Renal cortex interstitium (tissue), 11 donors: Measurements from ENCODE around the gene SLC26A8. TPM values are rescaled to one million over a fixed set of nuclear protein-coding genes. Genes with fewer than 3 reads are reported as not detected.
"Not testable (repeated sequence)": the region's sequence is repeated elsewhere in the genome, so short reads cannot be mapped to it uniquely, and the experiment has no call there.

Experiments
- DNase-seq, 11 donors: peaks; one replicate each; pipeline ENCODE4 v3.0.0-alpha.2; 2013; ENCODE audit warnings: low read depth in 9 of 11, low spot score in 4 of 11; ENCODE audit errors: extremely low read depth in 1 of 11
- polyA plus RNA-seq, 3 donors: library from polyadenylated mRNA; unstranded; fragments of 120-200 nt; gene quantifications; one replicate each; pipeline ENCODE4 v1.2.1, GENCODE V29; 2013; ENCODE audit not compliant: insufficient read length in 3 of 3

The SLC26A8 gene
- polyA plus RNA-seq, 3 donors: 0.23 to 0.44 (median 0.27) TPM

DNA sequence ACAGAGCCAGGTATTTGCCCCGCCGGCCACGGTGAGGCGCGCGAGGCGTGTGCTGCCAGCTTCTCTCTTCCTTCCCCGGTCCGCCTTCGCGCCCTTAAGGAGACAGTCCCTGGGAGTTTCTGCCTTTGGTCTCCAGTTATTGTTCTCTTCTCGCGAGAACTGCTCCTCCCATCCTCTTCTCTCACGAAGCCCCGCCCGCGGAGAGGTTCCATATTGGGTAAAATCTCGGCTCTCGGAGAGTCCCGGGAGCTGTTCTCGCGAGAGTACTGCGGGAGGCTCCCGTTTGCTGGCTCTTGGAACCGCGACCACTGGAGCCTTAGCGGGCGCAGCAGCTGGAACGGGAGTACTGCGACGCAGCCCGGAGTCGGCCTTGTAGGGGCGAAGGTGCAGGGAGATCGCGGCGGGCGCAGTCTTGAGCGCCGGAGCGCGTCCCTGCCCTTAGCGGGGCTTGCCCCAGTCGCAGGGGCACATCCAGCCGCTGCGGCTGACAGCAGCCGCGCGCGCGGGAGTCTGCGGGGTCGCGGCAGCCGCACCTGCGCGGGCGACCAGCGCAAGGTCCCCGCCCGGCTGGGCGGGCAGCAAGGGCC, 3.2 kb upstream of the SLC26A8 start, which contains the start of gene MAPK14:
MAPK14 (plus strand) TSS at position 308 of the 587 bp plus-strand sequence. CDS start 350 bp downstream, outside the sequence.
- peak; percentile 100 for DNase-seq

DNA sequence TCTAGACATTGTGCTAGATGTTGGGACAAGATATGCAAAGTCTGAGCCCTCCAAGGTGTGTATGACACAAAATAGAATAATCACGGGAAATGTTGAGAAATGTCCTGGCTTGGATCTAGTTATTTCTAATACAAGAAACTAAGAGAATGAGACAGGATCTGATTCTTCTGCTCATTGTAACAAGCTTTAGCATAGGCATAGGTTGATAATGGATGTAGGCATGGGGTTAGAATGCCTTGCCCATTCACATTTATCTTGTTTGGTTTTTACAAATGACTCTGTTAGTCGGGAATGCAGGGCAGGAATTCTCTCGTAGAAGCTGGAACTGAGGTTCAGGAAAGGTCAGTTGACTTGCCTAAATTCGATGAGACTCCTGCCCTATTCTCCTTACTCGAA, 1.5 kb upstream of the SLC26A8 start:
- DNase-seq: no peak

DNA sequence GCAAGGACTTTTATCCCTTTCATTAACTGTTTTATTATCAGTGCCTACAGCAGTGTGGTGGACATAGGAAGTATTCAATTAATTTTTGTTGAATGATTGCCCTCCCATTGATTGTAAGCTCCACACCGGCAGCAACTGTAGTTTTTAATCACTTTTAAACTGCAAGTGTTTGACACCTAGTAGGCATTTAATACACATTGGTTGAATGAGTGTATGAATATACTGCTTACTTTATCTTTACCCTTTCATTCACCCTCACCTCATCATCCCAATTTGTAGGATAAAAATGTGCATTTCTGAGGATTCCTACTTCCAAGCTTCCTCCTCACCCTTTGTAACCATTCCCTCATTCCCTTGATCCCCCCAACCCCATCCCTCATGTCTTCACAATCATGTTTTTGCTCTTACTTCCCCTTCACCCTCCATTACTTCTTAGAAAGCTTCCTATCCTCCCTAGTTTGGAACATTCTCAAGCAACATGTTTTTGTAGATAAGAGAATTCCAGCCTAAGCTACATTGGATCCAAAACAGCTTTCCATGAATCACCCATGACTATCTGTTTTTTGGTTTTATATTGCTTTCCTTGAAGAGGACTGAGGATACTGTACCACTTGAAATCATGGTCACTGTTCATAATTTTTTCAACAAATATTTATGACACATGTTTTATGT, 955 bp upstream of the SLC26A8 start:
- no peak for DNase-seq

DNA sequence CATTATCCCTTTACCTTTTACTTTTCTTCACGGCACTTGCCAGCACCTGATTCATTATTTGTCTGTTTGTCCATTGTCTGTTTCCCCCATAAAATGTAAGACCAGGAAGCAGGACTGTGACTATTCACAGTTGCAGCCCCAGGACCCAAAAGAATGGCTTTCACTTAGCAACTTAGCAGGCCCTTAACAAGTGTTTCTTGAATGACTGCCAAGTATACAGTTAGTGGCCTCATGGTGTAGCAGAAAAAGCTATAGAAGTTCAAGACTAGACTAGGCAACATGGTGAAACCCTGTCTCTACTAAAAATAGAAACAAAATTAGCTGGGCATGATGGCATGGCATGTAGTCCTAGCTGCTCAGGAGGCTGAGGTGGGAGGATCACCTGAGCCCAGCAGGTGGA, 4.3 kb downstream of the SLC26A8 start:
- no peak for DNase-seq

DNA sequence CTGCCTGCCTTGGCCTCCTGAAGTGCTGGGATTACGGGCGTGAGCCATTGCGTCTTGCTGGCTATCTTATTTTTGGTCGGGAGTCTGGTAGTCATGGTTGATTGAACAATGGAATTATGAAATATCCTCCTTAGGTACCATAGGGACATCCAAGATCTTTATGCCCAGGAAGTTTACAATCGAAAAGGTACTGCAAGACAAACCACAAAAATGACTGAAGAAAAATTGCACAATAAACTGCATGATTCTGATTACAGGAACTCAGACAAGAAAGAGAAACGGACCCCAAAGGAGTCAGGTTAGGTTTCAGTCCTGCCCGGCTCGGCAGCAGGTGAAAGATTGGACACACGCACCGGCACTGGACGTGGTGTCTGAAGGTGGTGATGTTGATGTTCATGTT, 5.3 kb downstream of the SLC26A8 start:
- DNase-seq: no peak

DNA sequence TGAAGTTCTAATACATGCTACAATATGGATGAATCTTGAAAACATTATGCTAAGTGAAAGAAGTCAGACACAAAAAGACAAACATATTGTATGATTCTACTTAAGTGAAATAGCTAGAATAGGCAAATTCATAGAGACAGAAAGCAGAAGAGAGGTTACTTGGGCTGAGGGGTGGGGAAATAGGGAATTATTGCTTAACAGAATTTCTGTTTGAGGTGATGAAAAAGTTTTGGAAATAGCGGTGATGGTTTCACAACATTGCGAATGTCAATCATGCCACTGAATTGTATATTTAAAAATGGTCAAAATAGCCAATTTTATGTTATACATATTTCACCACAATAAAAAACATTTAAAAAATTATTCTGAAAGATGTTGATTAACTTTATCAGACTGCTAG, 6.1 kb downstream of the SLC26A8 start:
- DNase-seq: no peak

DNA sequence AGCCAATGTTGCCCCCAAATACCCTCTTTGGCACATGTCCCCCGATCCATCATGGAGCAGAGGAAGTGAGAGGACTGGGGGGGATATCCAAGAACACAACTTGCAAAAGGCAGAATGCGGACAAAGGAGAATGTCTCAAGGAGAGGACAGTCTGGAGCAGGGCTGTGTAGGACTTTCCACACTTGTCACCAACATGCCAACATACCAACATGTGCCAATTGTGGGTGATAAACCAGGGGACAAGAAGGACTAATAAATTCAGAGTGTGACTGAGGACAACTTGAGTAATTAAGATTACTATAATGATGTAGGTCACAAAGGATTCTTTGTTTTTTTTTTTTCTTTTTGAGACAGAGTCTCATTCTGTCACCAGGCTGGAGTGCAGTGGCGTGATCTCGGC, 8.8 kb downstream of the SLC26A8 start:
- no peak for DNase-seq

DNA sequence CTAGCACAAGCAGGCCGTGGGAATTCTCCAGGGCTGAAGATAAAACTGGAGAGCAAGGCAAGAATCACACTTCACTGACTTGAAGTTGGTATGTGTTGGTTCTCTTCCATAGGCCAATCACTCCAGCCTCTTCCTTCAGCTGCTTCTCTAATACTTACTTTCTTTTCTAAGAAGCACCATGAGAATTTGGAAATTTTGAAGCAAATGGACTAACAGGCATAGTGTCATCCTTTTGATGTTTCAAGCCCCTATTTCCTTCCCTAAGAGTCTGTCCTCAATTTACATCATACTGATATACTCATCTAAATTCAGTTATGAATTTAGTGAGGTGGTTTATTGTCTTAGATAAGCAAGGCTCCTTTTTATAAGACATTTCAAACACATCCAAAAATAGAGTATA, 24.0 kb downstream of the SLC26A8 start:
- DNase-seq: no peak

DNA sequence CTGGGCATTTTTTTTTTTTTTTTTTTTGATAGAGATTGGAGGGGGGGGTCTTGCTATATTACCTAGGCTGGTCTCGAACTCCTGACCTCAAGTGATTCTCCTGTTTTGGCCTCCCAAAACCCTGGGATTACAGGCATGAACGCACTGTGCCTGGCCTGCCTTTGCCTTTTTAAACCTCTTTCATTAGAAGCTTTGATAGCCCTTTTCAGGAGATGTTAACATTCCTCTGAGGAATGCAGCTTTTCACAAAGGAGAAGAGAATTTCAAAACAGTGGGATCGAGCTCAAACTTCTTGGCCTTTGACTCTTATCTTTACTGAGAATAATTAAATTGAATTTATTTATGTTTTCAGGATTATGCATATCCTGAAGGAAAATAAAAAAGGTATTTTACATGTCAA, 31.3 kb downstream of the SLC26A8 start:
- DNase-seq: no peak

DNA sequence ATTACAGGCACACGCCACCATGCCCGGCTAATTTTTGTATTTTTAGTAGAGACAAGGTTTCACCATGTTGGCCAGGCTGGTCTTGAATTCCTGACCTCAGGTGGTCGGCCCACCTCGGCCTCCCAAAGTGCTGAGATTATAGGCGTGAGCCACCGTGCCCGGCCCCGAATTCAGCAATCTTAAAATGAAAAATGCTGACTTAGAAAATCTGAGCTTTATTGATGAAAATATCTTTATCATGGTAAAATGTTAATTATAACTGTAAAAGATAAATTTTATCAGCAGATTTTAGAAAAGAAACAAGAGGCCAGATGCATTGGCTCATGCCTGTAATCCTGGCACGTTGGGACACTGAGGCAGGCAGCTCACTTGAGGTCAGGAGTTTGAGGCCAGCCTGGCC, 36.4 kb downstream of the SLC26A8 start:
- not testable (repeated sequence) for DNase-seq

DNA sequence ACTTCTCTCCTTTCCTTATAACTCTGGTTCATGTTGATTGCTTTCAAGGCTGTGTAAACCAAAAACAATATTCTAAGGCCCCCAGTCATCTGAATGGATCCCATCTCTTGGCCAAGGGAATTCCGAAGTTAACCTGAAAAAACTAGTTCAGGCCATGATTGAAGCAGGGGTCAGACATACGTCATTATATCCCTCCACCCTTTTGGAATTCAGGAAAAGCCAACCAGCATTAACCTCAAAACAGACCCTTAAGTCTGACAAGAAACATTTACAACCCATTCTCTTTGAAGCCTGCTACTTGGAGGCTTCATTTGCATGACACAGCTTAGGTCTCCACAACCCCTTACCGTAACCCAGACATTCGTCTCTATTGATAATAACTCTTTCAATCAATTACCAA, 39.7 kb downstream of the SLC26A8 start:
- no peak for DNase-seq

DNA sequence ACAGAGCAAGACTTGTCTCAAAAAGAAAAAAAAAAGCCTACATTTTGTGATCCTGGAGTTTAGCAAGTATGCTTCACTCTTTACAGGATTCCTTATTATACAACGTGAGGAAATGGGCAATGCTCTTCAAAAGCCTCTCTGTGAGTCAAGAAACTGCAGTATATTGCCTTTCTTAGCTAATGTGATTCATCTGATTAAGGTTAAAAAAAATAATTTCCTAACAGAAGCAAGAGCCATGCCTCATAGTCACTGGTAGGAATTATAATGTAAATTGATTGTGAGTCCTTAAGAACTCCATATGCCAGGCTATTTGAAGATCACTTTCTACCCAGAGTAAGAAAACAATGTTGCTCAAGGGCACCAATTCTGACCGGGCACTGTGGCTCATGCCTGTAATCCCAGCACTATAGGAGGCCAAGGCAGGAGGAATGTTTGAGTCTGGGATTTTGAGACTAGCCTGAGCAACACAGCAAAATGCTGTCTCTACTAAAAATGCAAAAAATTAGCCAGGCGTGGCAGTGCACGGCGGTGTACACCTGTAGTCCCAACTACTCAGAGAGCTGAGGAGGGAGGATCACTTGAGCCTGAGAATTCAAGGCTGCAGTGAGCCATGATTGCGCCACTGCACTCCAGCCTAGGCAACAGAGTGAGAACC, 43.3 kb downstream of the SLC26A8 start:
- no peak for DNase-seq

DNA sequence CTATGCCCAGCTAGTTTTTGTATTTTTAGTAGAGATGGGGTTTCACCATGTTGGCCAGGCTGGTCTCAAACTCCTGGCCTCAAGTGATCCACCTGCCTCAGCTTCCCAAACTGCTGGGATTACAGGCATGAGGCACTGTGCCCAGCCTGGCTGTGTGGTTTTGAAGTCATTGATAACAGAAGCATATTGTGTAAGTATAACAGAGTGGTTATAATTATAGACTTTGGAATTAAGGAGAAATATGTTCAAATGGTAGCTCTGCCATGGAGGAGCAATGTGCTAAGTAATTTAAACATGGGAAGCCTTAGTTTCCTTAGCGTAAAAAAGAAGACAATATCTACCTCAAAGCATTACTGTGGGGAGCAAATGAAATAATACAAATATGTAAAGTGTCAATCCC, 44.3 kb downstream of the SLC26A8 start:
- not testable (repeated sequence) for DNase-seq

DNA sequence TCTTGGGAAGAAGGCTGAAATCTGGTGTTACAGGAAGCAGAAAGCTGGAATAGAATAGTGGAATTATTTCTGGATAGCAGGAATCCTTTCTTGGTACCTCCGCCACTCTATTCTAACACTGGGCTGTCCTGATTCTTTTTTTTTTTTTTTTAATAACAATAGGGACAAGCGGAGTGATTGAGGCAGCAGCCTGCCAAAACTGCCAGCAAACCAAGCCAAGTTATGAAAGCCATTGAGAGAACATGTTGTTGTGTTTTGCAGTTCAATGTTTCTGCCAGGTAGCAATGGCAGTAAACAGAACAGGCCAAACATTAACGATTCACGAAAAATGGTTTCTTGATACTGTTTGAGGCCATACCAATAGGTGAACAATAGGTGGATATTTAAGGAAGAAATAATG, 47.1 kb downstream of the SLC26A8 start:
- DNase-seq: no peak

DNA sequence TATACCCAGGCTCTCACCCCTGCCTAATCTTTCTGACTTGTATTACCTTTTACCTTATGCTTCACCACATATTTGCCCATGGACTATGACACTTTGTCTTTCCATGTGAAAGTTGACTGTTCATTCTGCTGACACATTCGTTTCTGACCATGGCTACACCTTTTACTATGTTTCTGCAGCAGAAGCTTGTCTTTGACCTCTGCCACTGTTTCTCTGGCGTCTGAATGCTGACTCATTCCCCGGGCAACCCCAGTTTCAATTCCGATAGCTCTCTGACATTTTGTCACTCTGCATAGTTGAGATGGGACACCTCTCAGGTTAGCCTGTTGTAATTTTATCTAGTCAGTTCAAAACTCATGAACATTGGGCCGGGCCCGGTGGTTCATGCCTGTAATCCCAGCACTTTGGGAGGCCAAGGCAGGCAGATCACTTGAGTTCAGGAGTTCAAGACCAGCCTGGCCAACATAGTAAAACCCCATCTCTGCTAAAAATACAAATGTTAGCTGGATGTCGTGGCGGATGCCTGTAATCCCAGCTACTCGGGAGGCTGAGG, 50.7 kb downstream of the SLC26A8 start:
- DNase-seq: no peak

DNA sequence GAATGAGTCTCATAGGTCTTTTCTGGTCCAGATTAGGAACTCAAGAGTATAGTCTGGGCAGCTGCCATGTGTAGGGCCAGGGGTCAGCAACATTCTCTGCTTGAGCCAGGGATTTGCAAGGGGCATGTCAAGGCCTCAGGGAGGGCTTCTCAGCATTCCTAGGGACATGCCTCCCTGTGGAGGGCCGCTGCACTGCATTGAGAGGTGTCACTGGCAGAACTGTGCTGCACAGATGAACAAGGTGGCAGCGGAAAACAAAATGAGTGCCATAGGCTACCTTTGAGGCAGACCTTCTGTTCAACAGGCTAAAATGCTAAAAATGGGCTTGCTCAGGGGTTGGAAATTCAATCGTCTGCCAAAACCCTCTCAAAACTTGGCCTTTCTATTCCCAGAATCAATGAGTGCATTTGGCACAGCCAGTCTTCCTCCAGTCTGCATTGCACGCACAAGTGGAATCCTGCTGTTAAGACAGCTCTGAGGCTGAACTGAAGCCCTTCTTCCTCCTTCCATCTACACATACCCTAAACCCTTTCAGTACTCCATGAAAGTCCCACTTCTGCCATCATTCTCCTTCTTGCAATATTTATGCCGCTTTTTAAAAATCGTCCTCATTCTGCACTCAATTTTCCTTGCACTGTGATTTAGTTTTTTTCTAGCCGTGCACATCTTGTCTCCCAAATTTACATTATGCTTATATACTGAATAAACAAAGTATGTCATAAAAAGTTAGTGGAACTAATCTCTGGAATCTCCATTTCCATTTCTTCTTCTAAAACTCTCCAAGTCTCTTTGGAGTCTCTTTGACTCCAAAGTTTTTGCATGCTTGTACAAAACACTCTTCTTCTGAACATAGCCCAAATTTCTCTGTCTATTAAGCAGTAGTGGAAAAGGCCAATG, 51.7 kb downstream of the SLC26A8 start:
- DNase-seq: no peak

DNA sequence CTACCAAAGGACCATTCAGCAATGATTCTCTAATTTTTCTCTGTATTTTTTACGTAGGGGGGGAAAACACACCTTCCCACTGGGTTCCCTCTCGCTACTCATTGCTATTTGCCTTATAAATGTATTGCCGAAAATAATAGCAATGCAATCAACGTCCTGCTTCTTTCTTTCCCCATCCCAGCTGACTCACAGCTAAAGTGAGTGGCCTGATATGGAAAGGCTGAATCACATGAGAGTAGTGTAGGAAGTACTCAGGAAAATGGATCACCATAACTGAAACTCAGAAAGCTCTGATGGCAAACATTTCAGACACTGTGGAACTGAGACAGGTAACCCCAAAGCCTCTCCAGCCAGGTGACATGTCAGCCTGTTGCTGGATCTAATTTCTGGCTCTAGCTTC, 54.3 kb downstream of the SLC26A8 start:
- no peak for DNase-seq

DNA sequence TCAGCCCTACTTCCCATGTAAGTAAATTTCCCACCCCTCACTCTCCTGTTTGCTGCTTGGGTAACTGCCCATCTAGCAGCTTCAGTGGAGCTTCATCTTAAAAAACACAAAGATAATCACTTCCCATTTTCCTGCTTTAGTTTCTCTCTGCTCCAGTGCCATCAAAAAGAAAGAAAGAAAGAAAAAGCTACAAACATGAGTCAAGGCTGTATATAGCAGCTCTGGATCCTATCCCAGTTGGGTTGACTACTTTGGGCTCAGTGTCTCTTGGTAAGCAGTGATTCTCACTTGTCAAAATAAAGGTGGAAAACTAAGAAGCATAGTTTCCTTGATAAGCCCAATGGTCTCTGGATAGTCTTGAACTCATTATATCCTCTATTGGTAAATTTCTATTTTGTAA, 54.8 kb downstream of the SLC26A8 start:
- no peak for DNase-seq

DNA sequence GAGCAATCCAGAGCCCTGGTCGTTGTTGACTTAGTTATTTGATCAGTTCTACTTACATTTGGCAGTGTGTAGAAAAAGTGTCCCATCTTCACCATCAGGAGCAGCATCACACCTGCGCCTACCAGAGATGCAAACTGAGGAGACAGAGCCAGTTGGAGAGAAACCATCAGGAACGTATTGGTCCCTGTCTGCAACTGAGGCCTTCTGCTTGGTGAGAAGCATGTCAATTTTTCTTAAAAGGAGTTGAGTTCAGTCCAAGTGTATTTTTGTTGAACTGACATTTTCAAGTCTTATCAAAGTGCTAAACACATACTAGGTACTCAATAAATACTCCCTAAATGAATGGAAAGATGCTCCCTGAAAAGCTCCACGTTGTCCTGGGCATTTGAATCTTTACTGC, 55.6 kb downstream of the SLC26A8 start:
- DNase-seq: no peak
